Measurements from ENCODE around the gene PHF10.

DNA sequence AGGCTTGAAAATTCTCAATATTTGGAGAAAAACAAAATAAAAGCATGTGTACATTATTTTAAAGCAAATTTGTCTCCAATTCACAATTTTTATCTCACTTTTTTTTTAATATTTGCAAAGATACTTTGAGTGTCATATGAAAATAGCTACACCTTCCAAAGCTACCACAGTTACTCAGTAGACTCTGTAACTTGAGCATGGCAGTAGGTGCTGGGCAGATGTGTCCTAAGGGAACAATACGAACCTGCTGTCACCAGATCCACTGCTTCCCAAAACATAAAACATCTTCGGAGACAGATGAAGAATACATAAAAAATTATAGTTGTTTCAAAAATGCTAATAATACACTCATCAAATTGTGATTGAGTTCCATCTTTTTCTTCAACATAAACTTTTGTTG, 33.0 kb downstream of the PHF10 start:
- TF ChIP-seq EZH2 (IDR thresholded peaks at IDR 0.05; ENCODE audit: insufficient read depth, poor library complexity, severe bottlenecking) = no peak
- no peak for TF ChIP-seq EZH2phosphoT487 (IDR thresholded peaks at IDR 0.05; ENCODE audit: insufficient read depth, low read depth)

Data from GM23248 (cell line).